GM19455 (cell line): Measurements from ENCODE around the gene C5orf24.
"Not testable (repeated sequence)": the region's sequence is repeated elsewhere in the genome, so short reads cannot be mapped to it uniquely, and the experiment has no call there.

Experiments used
- ATAC-seq: cut with Tn5 transposase; IDR thresholded peaks from one replicate; pipeline ENCODE4 v1.9.1; 2021; ENCODE audit not compliant: unreplicated experiment

Gene C5orf24

DNA sequence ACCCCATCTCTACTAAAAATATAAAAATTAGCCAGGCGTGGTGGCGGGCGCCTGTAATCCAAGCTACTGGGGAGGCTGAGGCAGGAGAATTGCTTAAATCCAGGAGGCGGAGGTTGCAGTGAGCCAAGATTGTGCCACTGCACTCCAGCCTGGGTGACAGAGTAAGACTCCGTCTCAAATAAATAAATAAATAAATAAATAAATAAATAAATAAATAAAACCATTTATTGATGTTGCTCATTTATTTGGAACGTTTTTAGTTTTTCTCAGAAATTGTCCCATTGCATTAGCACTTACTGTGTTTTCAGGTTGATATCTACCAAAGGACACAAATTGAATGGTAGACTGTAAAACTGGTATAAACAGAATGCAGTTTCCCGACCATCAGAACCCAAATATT, 10.7 kb downstream of the C5orf24 start:
- not testable (repeated sequence) for ATAC-seq

DNA sequence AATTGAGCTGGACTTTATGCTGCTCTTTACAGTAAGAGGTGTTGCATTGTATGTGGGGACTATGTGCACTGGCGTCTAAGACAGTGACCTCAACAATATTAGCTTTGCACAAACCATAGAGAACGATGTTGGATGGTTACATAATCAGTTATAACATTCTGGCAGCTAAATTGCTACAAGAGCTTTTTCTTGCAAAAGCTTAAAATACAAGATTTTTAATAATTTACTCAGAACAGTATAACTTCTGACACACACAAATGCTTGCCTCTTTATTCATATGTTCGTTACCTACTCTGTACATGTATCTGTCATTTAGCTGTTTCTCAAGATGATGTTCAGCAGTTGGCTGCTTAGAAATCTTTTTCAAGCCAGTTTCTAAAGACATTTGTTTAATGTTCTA, 11.6 kb downstream of the C5orf24 start:
- no peak for ATAC-seq

DNA sequence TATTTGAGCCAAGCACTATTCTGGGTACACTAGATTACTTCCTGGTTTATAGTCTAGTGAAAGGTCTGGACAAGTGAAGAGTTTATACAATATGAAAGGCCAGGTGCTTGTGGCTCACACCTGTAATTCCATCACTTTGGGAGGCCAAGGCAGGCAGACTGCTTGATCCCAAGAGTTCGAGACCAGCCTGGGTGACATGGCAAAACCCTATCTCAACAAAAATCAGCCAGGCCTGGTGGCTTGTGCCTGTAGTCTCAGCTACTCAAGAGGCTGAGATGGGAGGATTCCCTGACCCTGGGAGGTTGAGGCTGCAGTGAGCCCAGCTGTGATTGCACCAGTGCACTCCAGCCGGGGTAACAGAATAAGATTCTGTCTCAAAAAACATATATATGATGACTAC, 18.9 kb downstream of the C5orf24 start:
- no peak for ATAC-seq

DNA sequence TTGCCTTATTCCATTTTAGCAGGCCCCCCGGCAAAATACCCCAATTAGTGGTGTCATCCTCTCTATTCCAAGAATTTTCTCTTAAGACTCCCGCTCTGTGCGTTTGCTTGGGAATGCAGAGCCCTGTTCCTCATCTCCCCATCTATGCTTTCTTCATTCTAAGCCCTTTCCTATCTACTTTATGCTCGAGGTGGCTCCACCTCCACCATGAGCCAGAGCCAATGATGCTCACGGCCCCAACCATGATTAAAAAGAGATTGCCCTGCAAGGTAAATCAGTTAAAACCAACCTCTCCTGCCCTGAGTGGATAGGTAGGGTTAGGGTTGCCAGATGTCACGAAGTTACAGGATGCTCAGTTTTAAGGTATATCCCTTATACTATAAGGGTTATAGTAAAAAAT, 27.7 kb downstream of the C5orf24 start:
- ATAC-seq = no peak

DNA sequence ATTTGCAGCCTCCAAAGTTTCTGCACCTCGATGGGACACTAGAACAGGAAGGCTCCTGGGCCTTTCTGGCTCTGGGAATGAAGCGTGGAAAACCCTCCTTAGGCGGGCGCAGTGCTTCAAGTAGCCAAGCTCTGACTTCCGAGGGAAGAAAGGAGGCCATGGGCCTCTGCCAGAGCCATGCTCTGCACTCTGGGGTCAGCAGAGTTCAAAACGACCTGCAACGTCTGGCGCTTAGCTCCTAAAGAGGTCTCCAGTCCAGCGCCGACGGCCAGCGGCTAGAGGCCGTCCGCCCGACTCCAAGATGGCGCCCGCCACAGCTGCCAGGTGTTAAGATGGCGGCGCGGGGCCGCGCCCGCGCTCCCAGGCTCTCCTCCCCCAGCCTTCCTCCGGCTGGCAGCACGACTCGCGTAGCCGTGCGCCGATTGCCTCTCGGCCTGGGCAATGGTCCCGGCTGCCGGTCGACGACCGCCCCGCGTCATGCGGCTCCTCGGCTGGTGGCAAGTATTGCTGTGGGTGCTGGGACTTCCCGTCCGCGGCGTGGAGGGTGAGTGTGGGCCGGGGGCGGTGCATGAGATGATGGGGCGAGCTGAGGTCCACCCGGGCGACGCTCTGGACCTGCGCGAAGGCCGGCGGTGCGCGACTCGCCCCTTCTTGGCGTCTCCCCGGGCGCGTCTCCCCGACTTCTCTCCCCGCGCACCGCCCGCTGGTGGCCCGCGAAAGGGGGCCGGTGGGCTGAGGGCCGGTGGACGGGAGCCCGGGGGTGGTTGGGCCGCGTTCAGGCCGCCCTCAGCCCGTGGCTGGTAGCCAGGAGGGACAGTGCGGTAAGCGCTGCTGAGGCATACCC, 28.4 kb downstream of the C5orf24 start, which contains the start of gene TXNDC15:
Gene TXNDC15 (plus strand): TSS at position 385 of the 844 bp plus-strand sequence. CDS start 57 bp downstream, at position 442.
- peak; percentile 81 for ATAC-seq

DNA sequence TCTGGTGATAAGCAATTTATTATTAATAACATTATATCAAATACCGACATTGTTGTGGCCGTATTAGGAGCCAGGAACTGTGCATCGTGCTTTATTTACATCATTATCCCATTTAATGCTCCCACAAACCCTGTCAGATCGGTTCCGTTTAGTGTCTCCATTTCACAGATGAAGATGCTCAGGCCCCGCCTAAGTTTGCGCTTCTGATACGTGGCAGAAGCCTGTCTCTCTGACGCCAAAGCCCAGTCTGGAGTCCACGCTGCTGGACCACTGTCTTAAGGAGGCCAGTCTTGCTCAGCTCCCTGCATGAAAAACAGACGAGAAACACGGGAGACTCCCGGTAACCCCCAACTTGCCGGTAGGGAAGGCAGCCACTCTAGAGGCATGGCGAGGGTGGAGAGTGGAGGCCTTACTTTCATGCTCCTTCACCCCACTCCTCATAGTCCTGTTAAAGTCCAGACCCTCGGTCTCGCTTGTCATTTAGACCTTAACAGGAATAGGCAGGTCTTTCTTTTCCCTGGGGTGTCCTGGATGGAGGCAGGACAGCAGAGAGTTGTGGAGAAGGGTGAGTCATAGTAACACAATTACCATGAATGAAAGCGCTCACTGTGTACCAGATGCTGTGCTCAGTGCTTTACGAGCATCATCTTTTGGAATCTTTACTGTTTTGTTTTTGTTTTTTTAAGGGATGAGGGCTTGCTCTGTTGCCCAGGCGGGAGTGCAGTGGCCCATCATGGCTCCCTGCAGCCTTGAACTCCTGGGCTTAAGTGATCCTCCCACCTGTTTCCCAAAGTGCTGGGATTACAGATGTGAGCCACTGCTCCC, 29.3 kb downstream of the C5orf24 start:
- ATAC-seq = peak; percentile 48

DNA sequence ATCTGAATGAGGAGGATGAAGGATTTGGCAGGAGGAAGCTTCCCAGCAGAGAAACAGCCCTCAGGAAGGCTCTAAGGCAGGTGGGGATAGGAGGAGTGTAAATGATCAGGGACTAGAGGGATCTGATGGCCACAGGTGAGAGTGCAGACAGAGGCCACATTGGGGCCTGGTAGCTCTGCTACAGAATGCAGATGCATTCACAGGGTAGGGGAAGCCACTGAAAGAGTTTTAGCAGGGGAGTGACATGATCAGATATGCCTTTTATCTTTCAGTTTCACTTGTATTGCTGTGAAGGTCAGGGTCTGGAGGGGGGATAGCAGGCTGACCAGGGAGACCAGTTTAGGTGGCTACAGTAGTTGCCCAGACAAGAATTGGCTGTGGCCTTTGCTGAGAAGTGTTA, 31.4 kb downstream of the C5orf24 start:
- ATAC-seq = no peak

DNA sequence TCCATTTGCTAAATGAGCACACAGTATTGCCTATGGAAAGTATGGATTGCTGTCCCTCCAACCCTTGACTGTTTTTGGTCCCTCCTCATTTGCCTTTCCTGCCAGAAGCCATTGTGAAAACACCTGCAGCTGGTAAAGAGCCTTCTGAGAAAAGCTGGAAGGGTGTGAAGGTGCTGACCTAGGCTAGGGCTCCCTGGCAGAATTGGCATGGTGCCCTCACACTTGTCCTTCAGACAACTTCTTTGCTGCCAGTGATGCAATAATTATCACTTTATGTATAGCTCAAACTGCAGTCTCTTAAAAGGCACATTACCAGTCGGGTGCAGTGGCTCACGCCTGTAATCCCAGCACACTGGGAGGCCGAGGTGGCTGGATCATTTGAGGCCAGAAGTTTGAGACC, 32.6 kb downstream of the C5orf24 start:
- no peak for ATAC-seq

DNA sequence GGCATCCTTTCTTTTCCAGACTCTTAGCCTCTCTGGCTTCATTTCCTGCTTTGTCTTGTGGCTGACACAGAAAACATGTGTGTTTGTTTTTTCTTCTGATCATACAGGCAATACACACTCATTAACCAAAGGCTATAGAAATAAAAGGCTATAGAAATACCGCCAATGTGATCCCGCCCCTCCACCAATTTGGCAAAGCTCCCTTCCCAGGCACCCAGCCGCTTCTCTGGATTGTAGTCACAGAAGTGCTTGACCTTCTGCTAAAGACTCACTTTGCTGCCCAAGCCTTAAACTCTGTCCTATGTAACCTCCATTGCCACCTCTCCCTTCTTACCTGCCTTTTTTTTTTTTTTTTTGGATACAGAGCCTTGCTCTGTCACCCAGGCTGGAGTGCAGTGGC, 33.7 kb downstream of the C5orf24 start:
- ATAC-seq = no peak

DNA sequence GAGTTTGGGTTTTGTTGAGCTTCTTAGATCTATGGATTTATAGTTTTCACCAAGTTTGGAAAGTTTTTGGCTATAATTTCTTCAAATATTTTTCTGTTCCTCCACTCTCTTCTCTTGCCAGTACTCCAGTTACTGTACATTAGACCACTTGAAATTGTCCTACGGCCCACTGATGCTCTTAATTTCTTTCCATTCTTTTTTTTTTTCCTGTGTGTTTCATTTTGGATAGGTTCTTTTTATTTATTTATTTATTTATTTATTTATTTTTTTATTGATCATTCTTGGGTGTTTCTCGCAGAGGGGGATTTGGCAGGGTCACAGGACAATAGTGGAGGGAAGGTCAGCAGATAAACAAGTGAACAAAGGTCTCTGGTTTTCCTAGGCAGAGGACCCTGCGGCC, 35.2 kb downstream of the C5orf24 start:
- not testable (repeated sequence) for ATAC-seq

DNA sequence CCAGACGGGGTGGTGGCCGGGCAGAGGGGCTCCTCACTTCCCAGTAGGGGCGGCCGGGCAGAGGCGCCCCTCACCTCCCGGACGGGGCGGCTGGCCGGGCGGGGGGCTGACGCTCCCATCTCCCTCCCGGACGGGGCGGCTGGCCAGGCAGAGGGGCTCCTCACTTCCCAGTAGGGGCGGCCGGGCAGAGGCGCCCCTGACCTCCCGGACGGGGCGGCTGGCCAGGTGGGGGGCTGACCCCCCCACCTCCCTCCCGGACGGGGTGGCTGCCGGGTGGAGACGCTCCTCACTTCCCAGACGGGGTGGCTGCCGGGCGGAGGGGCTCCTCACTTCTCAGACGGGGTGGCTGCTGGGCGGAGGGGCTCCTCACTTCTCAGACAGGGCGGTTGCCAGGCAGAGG, 35.9 kb downstream of the C5orf24 start:
- not testable (repeated sequence) for ATAC-seq

DNA sequence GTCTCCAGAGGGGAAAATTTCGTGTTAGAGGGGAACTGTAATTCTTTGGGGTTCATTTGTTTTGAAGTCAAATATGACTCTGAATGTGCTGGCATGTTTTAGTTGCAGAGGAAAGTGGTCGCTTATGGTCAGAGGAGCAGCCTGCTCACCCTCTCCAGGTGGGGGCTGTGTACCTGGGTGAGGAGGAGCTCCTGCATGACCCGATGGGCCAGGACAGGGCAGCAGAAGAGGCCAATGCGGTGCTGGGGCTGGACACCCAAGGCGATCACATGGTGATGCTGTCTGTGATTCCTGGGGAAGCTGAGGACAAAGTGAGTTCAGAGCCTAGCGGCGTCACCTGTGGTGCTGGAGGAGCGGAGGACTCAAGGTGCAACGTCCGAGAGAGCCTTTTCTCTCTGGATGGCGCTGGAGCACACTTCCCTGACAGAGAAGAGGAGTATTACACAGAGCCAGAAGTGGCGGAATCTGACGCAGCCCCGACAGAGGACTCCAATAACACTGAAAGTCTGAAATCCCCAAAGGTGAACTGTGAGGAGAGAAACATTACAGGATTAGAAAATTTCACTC, 41.9 kb downstream of the C5orf24 start:
- no peak for ATAC-seq

DNA sequence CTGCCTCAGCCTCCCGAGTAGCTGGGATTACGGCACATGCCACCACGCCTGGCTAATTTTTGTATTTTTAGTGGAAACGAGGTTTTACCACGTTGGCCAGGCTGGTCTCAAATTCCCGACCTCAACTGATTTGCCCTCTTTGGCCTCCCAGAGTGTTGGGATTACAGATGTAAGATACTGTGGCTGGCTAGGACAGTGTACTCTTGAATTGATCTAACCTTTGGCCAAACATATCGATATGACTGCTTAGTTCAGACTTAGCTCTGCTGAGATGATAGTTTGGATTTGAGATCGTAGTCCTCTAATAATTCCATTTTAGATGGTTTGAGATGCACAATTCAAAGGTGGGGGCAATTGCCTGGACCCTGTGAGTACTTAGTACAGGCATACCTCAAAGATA, 43.6 kb downstream of the C5orf24 start:
- ATAC-seq = no peak

DNA sequence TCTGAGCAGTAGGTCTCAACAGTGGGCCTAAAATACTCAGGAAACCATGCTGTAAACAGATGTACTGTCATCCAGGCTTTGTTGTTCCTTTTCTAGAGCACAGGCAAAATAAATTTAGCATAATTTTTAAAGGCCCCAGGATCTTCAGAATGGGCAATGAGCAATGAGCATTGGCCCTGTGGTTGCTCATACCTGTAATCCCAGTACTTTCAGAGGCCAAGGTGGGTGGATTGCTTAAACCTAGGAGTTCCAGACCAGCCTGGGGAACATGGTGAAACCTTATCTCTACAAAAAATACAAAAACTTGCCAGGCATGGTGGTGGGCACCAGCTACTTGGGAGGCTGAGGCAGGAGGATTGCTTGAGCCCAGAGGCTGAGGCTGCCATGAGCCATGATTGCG, 45.7 kb downstream of the C5orf24 start:
- ATAC-seq = no peak

DNA sequence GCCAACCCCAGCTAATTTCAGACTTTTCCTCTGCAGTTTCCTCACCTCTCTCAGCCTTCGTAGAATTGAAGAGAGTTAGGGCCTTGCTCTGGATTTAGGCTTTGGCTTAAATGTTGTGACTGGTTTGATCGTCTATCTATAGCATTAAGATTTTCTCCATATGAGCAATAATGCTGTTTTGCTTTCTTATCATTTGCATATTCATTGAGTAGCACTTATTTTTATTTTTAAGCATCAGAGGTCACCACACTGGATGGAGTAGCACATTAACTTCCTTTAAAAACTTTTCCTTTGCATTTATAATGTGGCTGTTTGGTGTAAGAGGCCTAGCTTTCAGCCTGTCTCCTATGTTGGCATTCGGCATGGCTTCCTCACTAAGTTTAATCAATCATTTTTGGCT, 46.5 kb downstream of the C5orf24 start:
- no peak for ATAC-seq

DNA sequence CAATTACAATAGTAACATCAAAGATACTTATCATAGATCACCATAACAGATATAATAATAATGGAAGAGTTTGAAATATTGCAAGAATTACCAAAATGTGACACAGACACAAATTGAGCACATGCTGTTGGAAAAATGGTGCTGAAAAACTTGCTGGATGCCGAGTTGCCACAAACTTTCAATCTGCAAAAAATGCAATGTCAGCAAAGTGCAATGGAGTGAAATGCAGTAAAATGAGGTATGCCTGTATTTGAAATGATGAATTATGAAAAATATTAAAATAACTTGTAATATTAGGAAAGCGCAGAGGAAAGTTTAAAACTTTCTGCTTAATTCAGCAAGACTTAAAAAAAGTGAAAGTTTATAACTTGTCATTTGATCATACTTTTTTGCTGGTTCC, 47.2 kb downstream of the C5orf24 start:
- no peak for ATAC-seq

DNA sequence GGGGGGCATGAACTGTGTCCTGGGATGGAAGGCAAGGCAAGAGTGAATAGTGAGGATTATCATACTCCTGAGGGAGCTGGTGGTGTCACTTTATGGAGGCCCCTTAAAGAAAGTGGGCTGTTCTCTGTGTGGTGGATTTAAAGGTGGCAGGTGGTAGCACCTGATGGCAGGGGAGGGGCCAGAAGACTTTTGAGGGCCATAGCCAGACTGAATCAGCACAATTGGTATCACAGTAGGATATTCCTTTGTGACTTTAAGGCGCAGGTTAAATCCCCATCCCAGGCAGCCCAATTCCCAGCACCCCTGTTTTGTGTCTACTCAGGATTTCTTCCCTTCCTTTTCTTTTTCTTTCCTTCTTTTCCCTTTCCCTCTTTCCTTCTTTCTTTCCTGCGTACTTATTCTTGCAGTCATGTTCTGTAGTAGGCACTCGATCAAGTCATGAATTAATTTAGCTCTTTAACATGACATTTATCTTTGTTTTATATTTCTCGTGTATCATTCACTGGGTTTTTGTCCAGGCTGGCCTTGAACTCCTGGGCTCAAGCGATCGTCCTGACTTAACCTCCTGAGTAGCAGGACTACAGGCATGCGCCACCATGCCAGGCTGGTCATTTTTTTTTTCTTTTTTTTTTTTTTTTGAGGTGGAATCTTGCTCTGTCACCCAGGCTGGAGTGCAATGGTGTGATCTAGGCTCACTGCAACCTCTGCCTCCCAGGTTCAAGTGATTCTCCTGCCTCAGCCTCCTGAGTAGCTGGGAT, 48.2 kb downstream of the C5orf24 start:
- ATAC-seq = no peak

DNA sequence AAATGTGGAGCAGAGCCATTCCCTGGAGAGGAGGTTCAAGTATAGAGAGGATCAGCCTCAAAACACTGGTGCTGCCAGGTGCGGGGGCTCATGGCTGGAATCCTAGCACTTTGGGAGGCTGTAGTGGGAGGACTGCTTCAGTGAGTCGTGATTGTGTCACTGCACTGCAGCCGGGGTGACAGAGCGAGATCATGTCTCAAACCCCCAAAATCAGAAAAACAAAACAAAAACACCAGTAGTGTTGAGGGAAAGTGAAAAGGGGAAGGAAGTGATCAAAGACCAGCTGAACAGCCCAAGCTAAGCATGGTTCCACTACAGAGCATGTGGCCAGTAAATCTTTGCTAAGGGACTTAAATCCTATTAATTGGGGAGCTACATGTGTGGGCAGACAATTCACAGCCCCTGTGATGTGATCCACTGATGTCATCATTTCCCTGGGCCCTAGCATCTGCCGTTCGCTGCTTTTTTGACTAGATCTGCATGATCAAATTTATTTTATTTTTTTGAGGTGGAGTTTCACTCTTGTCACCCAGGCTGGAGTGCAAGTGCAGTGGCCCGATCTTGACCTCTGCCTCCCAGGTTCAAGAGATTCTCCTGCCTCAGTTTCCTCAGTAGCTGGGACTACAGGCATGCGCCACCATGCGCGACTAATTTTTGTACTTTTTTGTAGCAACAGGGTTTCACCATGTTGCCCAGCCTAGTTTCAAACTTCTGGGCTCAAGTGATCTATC, 56.5 kb downstream of the C5orf24 start:
- ATAC-seq = no peak

DNA sequence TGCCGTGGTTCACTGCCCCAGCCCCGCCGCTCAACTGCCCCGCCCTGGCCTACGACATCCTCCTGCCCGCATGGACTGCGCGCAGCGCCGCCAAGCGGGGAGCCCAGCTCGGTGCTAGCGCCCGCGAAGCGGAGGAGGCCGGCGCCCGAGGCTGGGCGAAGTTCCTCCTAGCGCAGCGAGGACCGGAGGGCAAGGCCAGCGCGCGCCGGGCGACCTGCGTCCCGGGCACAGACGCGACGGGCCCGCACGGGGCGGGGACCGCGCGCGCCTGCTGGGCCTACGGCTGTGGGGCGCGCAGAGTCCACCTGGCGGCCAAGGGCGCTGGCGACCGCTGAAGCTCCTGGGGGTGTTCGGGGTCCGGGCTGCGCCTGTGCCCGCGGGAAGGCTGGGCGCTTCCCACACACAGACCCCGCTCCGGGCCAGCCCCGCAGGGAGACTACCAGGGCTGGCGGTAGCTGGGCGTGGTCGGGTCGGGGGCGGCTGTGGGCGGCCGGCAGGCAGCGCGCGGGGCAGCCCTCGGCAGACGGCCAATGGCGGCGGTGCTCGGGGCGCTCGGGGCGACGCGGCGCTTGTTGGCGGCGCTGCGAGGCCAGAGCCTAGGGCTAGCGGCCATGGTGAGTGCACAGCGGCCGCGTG, 59.0 kb downstream of the C5orf24 start, which contains the start of gene PCBD2:
Gene PCBD2 (plus strand): TSS at position 522 of the 636 bp plus-strand sequence. CDS start 9 bp downstream, at position 531.
- peak; percentile 80 for ATAC-seq
